ENCODE data around the gene COL4A3. TPM values are rescaled to one million over a fixed set of nuclear protein-coding genes. Genes with fewer than 3 reads are reported as not detected.

Gene COL4A3
- total RNA-seq = 0.07 TPM in 1 of 2 replicates, not detected in the other

GRCh38 chr2:227163998-227164762 lies at the start of gene COL4A3, which contains the start of gene COL4A4:
TSS of gene COL4A3 (plus strand) at chr2:227164624. CDS start at chr2:227164727, 103 bp downstream.
TSS of gene COL4A4 (minus strand) at chr2:227164205. CDS start at chr2:227147483, 16,722 bp downstream.

GRCh38 chr2:227324995-227325838 lies 160.8 kb downstream of the COL4A3 start, which contains the start of gene MFF:
TSS of gene MFF (plus strand) at chr2:227325251. CDS start at chr2:227330666, 5,415 bp downstream.

Other genes starting within 250 kb of the COL4A3 start
- under 0.01 and 0.43 TPM in 2 replicates for gene COL4A4, start 419 bp upstream of the COL4A3 start, total RNA-seq
- 83.4 and 84.9 TPM in 2 replicates for gene MFF, start 160.6 kb downstream of the COL4A3 start, total RNA-seq
- not detected in 2 replicates for gene TM4SF20, start 214.7 kb downstream of the COL4A3 start, total RNA-seq
- gene SCYGR1, start 223.3 kb downstream of the COL4A3 start, total RNA-seq = not detected in 2 replicates